H1 (cell line): ENCODE data around the gene KSR2.
A peak's percentile ranks its signal among the peaks of the same experiment; 100 is the strongest.

Source experiments
- CTCF ChIP-seq, 3 experiments: IDR thresholded peaks; 1 replicate in 2 of 3; 2 replicates in 1 of 3; pipeline versions ENCODE4 v1.5.1 to v1.6.1; 2011; ENCODE audit warnings: low read length in 3 of 3, mild to moderate bottlenecking in 3 of 3, inconsistent platforms in 2 of 3, low read depth in 1 of 3, moderate library complexity in 1 of 3; ENCODE audit not compliant: insufficient read depth in 1 of 3; ENCODE audit errors: control extremely low read depth in 1 of 3
- EP300 ChIP-seq, 2 experiments: IDR thresholded peaks; 1 replicate in 1 of 2; 2 replicates in 1 of 2; pipeline ENCODE4 v1.6.1; 2011 to 2012; ENCODE audit warnings: low read depth in 2 of 2, low read length in 2 of 2, mild to moderate bottlenecking in 2 of 2, borderline replicate concordance in 1 of 2, inconsistent platforms in 1 of 2, moderate library complexity in 1 of 2
- NANOG ChIP-seq: IDR thresholded peaks from 2 replicates; pipeline ENCODE4 v1.6.1; 2011; ENCODE audit warnings: low read length, low read depth, mild to moderate bottlenecking, inconsistent platforms; ENCODE audit not compliant: insufficient read depth, poor library complexity, severe bottlenecking
- POLR2A ChIP-seq, 2 experiments: IDR thresholded peaks; 1 replicate in 1 of 2; 2 replicates in 1 of 2; pipeline ENCODE4 v1.6.1; 2011; ENCODE audit warnings: low read depth in 2 of 2, low read length in 2 of 2, mild to moderate bottlenecking in 2 of 2; ENCODE audit errors: control extremely low read depth in 1 of 2
- TAF1 ChIP-seq: IDR thresholded peaks from 2 replicates; pipeline ENCODE4 v1.6.1; 2011; ENCODE audit warnings: mild to moderate bottlenecking, low read depth, low read length
- USF2 ChIP-seq: IDR thresholded peaks from 2 replicates; pipeline ENCODE4 v1.6.1; 2011; ENCODE audit warnings: low read length, improper control_type of control experiment

DNA sequence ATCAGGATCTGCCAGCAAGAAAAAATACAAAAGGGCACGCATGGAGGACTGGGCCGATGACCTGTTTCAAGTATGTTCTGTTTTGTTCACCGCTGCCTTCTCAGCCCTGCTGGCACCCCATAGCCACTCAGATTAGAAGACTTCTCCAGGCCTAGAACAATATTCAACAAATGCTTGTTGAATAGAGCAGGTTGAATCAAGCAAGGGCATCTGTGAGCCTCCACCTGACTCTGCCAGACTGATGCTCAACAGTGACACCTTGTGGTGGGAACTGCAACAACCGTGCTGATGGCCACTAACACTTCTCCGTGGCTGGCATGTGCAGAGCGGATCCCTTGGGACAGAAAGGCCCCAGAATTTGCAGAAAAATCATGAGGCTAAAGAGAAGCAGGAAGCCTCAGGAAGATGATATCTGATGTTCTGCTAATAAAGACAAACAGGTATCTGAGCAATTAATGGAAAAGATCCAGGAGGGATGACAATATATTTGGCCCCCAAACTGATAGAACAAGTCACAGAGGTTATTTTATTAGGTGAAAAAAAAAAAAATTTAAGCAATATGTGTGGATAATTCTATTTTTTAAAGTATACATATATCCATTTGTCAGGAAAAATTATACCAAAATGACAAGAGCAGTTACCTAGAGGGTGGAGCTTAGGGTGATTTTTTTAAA, 114.3 kb downstream of the KSR2 start:
- no peak for TF ChIP-seq TAF1
- TF ChIP-seq CTCF (IDR thresholded peaks at IDR 0.05; ENCODE audit: control extremely low read depth in 1 of 3, insufficient read depth in 1 of 3, low read depth in 1 of 3, low read length in 3 of 3), result peak; percentile 80 to 93 (median 92)
- no peak for TF ChIP-seq NANOG
- peak; percentile 35; the same call in 1 of the 2 replicates for TF ChIP-seq USF2
- no peak for TF ChIP-seq EP300 (IDR thresholded peaks at IDR 0.05; ENCODE audit: borderline replicate concordance in 1 of 2, low read depth in 2 of 2, low read length in 2 of 2)
- TF ChIP-seq POLR2A (IDR thresholded peaks at IDR 0.05; ENCODE audit: control extremely low read depth in 1 of 2, low read depth in 2 of 2, low read length in 2 of 2), result no peak
